HEK293 (cell line): ENCODE data around the gene STK10.

ENCODE experiments used
- CTCF ChIA-PET: fragments of 350-600 bp; formaldehyde crosslinking; extraction: SDS; loops from one replicate; lab custom pipeline; 2021; ENCODE audit warnings: antibody characterized with exemption; lab: Yijun Ruan, JAX
- POLR2A ChIA-PET: fragments of 300-600 bp; formaldehyde crosslinking; extraction: SDS; loops from one replicate; lab custom pipeline; 2020; ENCODE audit warnings: antibody characterized with exemption, inconsistent platforms; lab: Yijun Ruan, JAX
- H3K27ac ChIP-seq: fragments of 200-500 bp; sonication (Bioruptor generic); 2 replicates; pipeline ENCODE4 v1.5.1; 2014; ENCODE audit warnings: low read depth, low read length, control low read depth, inconsistent platforms; ENCODE audit errors: extremely low read depth
- H3K36me3 ChIP-seq, 2 experiments: fragments of 200-500 bp in 1 of 2; sonication (Bioruptor generic) in 1 of 2; 1 replicate in 1 of 2; 2 replicates in 1 of 2; pipeline ENCODE4 v1.5.1; 2014 to 2017; ENCODE audit warnings: inconsistent platforms in 2 of 2, low read length in 2 of 2; ENCODE audit not compliant: control insufficient read depth in 2 of 2, insufficient read depth in 1 of 2
- H3K4me1 ChIP-seq: fragments of 200-500 bp; sonication (Bioruptor generic); 2 replicates; pipeline ENCODE4 v1.5.1; 2014; ENCODE audit warnings: mild to moderate bottlenecking, low read length, inconsistent platforms; ENCODE audit not compliant: control insufficient read depth, insufficient read depth
- H3K4me3 ChIP-seq: 2 replicates; pipeline ENCODE4 v1.5.1; 2011; ENCODE audit warnings: low read depth, mild to moderate bottlenecking, control low read depth, low read length, moderate library complexity
- H3K9me3 ChIP-seq: fragments of 200-500 bp; sonication (Bioruptor generic); 2 replicates; pipeline ENCODE4 v1.5.1; 2014; ENCODE audit warnings: low read depth, low read length, inconsistent platforms; ENCODE audit not compliant: control insufficient read depth, insufficient read depth
- BCL11A ChIP-seq: fragments of 450-650 bp; formaldehyde crosslinking; IDR thresholded peaks from 2 replicates; pipeline ENCODE4 v1.5.1; 2016; ENCODE audit warnings: low read depth, missing biosample characterization, missing genetic modification characterization
- ELK4 ChIP-seq: IDR thresholded peaks from 2 replicates; pipeline ENCODE4 v1.6.1; 2011; ENCODE audit warnings: mild to moderate bottlenecking, low read depth, low read length, borderline replicate concordance
- FEZF1 ChIP-seq: fragments of 450-650 bp; formaldehyde crosslinking; IDR thresholded peaks from 2 replicates; pipeline ENCODE4 v1.5.1; 2016; ENCODE audit warnings: missing biosample characterization, missing genetic modification characterization
- SETDB1 ChIP-seq: IDR thresholded peaks from one replicate; pipeline ENCODE4 v1.6.1; 2017; ENCODE audit warnings: mild to moderate bottlenecking, low read length, moderate library complexity, mixed read lengths; ENCODE audit not compliant: insufficient read length
- ZNF10 ChIP-seq: fragments of 450-650 bp; formaldehyde crosslinking; IDR thresholded peaks from 2 replicates; pipeline ENCODE4 v1.5.1; 2017; ENCODE audit warnings: missing biosample characterization, missing genetic modification characterization
- ZNF133 ChIP-seq: fragments of 450-650 bp; formaldehyde crosslinking; IDR thresholded peaks from 2 replicates; pipeline ENCODE4 v1.5.1; 2016; ENCODE audit warnings: missing biosample characterization, missing genetic modification characterization
- ZNF138 ChIP-seq: fragments of 450-650 bp; formaldehyde crosslinking; IDR thresholded peaks from 2 replicates; pipeline ENCODE4 v1.5.1; 2016; ENCODE audit warnings: missing biosample characterization, missing genetic modification characterization, borderline replicate concordance
- ZNF202 ChIP-seq: fragments of 450-650 bp; formaldehyde crosslinking; IDR thresholded peaks from 2 replicates; pipeline ENCODE4 v1.5.1; 2016; ENCODE audit warnings: missing biosample characterization, missing genetic modification characterization, borderline replicate concordance
- ZNF223 ChIP-seq: fragments of 450-650 bp; formaldehyde crosslinking; IDR thresholded peaks from 2 replicates; pipeline ENCODE4 v1.5.1; 2016; ENCODE audit warnings: missing biosample characterization, missing genetic modification characterization
- ZNF311 ChIP-seq: fragments of 450-650 bp; formaldehyde crosslinking; IDR thresholded peaks from 2 replicates; pipeline ENCODE4 v1.5.1; 2017; ENCODE audit warnings: missing biosample characterization, missing genetic modification characterization, borderline replicate concordance
- ZNF416 ChIP-seq: fragments of 450-650 bp; formaldehyde crosslinking; IDR thresholded peaks from 2 replicates; pipeline ENCODE4 v1.5.1; 2016; ENCODE audit warnings: missing biosample characterization, missing genetic modification characterization
- ZNF449 ChIP-seq: fragments of 450-650 bp; formaldehyde crosslinking; IDR thresholded peaks from 2 replicates; pipeline ENCODE4 v1.5.1; 2017; ENCODE audit warnings: missing biosample characterization, mild to moderate bottlenecking, missing genetic modification characterization, moderate library complexity
- ZNF473 ChIP-seq: fragments of 450-650 bp; formaldehyde crosslinking; IDR thresholded peaks from 2 replicates; pipeline ENCODE4 v1.5.1; 2017; ENCODE audit warnings: missing biosample characterization, missing genetic modification characterization
- ZNF549 ChIP-seq: fragments of 450-650 bp; IDR thresholded peaks from 2 replicates; pipeline ENCODE4 v1.5.1; 2018; ENCODE audit warnings: missing biosample characterization, missing genetic modification characterization, mild to moderate bottlenecking, inconsistent platforms, moderate library complexity
- ZNF558 ChIP-seq: fragments of 450-650 bp; formaldehyde crosslinking; IDR thresholded peaks from 2 replicates; pipeline ENCODE4 v1.5.1; 2016; ENCODE audit warnings: missing biosample characterization, missing genetic modification characterization
- ZNF585B ChIP-seq: fragments of 450-650 bp; formaldehyde crosslinking; IDR thresholded peaks from 2 replicates; pipeline ENCODE4 v1.5.1; 2016; ENCODE audit warnings: missing biosample characterization, missing genetic modification characterization
- ZNF623 ChIP-seq: fragments of 450-650 bp; formaldehyde crosslinking; IDR thresholded peaks from 2 replicates; pipeline ENCODE4 v1.5.1; 2016; ENCODE audit warnings: missing biosample characterization, missing genetic modification characterization
- ZNF664 ChIP-seq: fragments of 450-650 bp; formaldehyde crosslinking; IDR thresholded peaks from 2 replicates; pipeline ENCODE4 v1.5.1; 2016; ENCODE audit warnings: missing biosample characterization, missing genetic modification characterization
- ZNF677 ChIP-seq: fragments of 450-650 bp; IDR thresholded peaks from 2 replicates; pipeline ENCODE4 v1.5.0; 2018; ENCODE audit warnings: missing biosample characterization, mild to moderate bottlenecking, missing genetic modification characterization, moderate library complexity
- ZNF843 ChIP-seq: fragments of 450-650 bp; formaldehyde crosslinking; IDR thresholded peaks from 2 replicates; pipeline ENCODE4 v1.5.1; 2016; ENCODE audit warnings: missing biosample characterization, missing genetic modification characterization
- ZXDB ChIP-seq: fragments of 450-650 bp; formaldehyde crosslinking; IDR thresholded peaks from 2 replicates; pipeline ENCODE4 v1.5.1; 2016; ENCODE audit warnings: missing biosample characterization, missing genetic modification characterization

STK10 gene

GRCh38 chr5:172048170-172048422 lies 139.9 kb downstream of the STK10 start:
- no peak overlapping the region for H3K4me3 ChIP-seq
- CTCF ChIA-PET = interaction anchor here (0.7 to 1.5 kb wide), 2 partner anchors 11 to 67 kb away, joined by 5 to 10 read pairs; no protein-coding TSS in a partner anchor
- no peaks in the 10 kb centered on the region for H3K4me1 ChIP-seq
- TF ChIP-seq ZNF449 (tag by site-specific recombination) (no peak), BCL11A (tag by site-specific recombination) (no peak), ZNF10 (peak; percentile 83; the same call in 1 of the 2 replicates), ZNF558 (tag by site-specific recombination) (no peak)
- TF ChIP-seq, all 188 proteins: peak for 1
- Histone ChIP-seq H3K27ac (no peak overlapping the region), H3K36me3 (peaks cover 0 to 17% of the 10 kb centered on the region in 2 experiments; a peak in 2 of 3 replicates), H3K9me3 (no peaks in the 10 kb centered on the region)
- POLR2A ChIA-PET = no interaction called here

GRCh38 chr5:172046593-172046992 lies 141.4 kb downstream of the STK10 start:
- no peak for TF ChIP-seq ZNF133
- TF ChIP-seq BCL11A (tag by site-specific recombination) = no peak
- TF ChIP-seq ZNF549 (tag by site-specific recombination) = no peak
- no peak for TF ChIP-seq ZNF311
- TF ChIP-seq ELK4 = no peak
- TF ChIP-seq, all 188 proteins: peak for 0
- peaks cover 0 to 6% of the 10 kb centered on the region in 2 experiments; a peak in 2 of 3 replicates for H3K36me3 ChIP-seq
- POLR2A ChIA-PET = interaction anchor here (0.7 kb wide), 1 partner anchor 583 kb away, joined by 4 read pairs; no protein-coding TSS in a partner anchor

GRCh38 chr5:172045315-172045632 lies 142.8 kb downstream of the STK10 start:
- ChIA-PET POLR2A (no interaction called here), CTCF (interaction anchor here (0.6 to 1.3 kb wide), 3 partner anchors 9 to 138 kb away, joined by 3 to 6 read pairs (median 4); no protein-coding TSS in a partner anchor)
- Histone ChIP-seq H3K9me3 (no peaks in the 10 kb centered on the region), H3K36me3 (peaks cover 0 to 3% of the 10 kb centered on the region in 2 experiments; a peak in 2 of 3 replicates), H3K4me1 (no peaks in the 10 kb centered on the region), H3K27ac (no peak overlapping the region), H3K4me3 (no peak overlapping the region)
- TF ChIP-seq ZNF623 (tag by site-specific recombination) (no peak), ZNF416 (tag by site-specific recombination) (no peak), ZXDB (tag by site-specific recombination) (no peak), ZNF843 (tag by site-specific recombination) (no peak), ZNF677 (tag by site-specific recombination) (no peak), ZNF585B (tag by site-specific recombination) (no peak), SETDB1 (no peak), ZNF138 (tag by site-specific recombination) (no peak), ZNF133 (no peak), ZNF223 (tag by site-specific recombination) (no peak), FEZF1 (no peak), ZNF664 (tag by site-specific recombination) (no peak), ZNF473 (no peak), ZNF202 (no peak)

More at GRCh38 chr5:172046593-172046992, 141.4 kb downstream of the STK10 start:
- no peaks in the 10 kb centered on the region for H3K4me1 ChIP-seq
- CTCF ChIA-PET = interaction anchor here (0.6 to 1.1 kb wide), 2 partner anchors 138 to 142 kb away, joined by 3 to 7 read pairs; partner anchors contain the start of gene STK10
- H3K4me3 ChIP-seq = no peak overlapping the region
- no peaks in the 10 kb centered on the region for H3K9me3 ChIP-seq
- H3K27ac ChIP-seq = no peak overlapping the region
